HG02623 (cell line): ENCODE measurements around the gene MLLT10.

Source experiments
- ATAC-seq: cut with Tn5 transposase; IDR thresholded peaks from one replicate; pipeline ENCODE4 v1.9.1; 2021; ENCODE audit warnings: moderate library complexity; ENCODE audit not compliant: unreplicated experiment

The MLLT10 gene

GRCh38 chr10:21516242-21517131 lies 17.5 kb upstream of the MLLT10 start:
- peak; percentile 64 for ATAC-seq

DNA sequence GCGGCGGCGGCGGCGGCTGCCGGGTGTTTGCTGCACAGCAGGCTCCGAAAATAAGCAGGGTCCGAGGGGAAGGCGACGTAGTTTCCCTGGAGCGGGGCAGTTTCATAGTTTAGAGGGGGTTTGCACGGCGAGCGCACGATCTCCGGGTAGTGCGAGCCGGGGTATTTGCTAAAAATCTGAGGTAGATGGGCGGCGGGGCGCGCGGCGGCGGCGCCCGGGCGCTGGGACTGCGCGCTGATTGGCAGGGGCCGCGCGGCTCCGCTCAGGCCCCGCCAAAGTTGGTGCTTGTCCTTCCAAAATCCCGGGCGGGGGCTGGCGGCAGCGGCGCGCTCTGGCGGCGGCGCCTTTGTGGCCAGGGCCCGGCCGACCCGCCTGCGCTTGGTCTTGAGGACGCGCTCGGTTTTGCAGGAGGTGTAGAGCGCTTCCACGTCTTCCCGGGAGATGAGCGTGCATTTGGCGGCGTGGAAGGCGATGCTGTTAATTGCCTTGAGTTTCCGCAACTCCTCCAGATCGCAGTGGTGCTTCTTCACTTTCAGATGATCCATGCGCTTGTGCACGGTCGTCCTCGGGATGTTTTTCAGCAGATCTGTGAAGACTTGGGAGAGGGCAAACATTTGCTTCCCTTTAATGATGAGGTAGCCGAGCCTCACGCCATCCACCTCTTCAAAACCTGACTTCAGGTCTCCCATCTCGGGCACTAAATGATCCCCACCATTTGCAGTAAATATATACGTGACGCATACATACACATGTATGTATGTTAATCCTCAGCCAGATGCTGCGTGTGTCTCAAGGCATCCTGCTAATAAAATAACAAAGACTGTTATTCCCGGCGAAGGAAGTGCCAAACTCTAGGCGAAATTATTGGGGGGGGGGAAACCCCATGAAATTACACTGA lies 16.6 kb upstream of the MLLT10 start:
- ATAC-seq: peak; percentile 47

- ATAC-seq: no peak
Measured at GRCh38 chr10:21518149-21518640, 15.8 kb upstream of the MLLT10 start.

DNA sequence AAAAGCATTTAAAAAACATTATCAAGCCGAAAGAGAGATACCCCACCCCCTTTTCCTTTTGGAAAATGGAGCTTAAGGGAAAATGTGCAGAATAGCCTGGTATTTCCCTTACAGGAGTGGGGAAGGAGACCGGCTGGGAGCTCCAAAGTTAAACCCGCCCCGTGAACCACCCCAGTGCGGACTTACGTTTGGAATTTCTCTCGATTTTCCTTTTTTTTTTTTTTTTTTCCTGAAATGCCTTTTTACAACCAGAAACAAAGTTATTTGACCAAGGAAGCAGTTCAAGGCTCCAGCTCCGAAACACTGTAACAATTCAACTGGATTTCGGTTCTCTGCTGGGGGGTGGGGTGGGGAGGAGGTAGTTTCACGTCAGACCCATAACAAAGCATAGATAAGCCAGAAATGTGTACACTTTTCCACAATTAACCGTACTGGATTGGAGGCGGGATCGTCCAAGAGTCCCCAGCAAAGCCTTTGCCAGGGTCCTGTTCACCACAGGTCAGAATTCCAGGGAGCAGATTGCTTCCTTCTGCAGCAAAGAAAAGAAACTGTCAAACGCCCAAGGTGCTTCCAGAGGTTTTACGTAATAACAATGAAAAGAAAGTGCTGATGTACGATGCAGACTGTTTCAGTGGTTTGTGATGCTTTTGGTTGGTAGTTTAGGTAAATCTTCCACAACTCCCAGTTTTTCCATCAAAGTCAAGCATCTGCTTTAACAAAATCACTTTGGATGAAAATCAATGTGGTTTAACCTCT lies 15.2 kb upstream of the MLLT10 start:
- no peak for ATAC-seq

GRCh38 chr10:21519397-21519933 lies 14.6 kb upstream of the MLLT10 start:
- no peak for ATAC-seq

GRCh38 chr10:21519941-21520436 lies 14.0 kb upstream of the MLLT10 start:
- ATAC-seq: no peak

GRCh38 chr10:21520509-21520908 lies 13.5 kb upstream of the MLLT10 start:
- no peak for ATAC-seq

DNA sequence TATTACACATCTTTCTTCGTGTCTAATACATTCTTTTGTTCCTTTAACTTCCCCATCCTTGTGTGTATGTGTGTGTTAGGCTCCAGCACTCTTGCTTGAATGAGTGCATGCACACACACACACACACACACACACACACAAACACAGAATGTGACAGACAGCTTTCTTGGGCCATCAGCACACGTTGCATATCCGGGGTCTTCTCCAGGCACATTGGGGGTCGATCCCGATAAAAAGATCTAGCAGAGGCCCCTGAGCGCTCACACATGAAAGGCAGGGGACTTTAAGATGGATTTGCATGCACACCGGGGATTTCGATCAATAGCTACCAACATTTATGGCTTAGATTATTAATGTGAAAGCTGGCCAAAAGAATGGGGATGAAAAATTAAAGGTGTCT lies 13.1 kb upstream of the MLLT10 start:
- no peak for ATAC-seq

- no peak for ATAC-seq
Measured at GRCh38 chr10:21521751-21522533, 12.1 kb upstream of the MLLT10 start.

DNA sequence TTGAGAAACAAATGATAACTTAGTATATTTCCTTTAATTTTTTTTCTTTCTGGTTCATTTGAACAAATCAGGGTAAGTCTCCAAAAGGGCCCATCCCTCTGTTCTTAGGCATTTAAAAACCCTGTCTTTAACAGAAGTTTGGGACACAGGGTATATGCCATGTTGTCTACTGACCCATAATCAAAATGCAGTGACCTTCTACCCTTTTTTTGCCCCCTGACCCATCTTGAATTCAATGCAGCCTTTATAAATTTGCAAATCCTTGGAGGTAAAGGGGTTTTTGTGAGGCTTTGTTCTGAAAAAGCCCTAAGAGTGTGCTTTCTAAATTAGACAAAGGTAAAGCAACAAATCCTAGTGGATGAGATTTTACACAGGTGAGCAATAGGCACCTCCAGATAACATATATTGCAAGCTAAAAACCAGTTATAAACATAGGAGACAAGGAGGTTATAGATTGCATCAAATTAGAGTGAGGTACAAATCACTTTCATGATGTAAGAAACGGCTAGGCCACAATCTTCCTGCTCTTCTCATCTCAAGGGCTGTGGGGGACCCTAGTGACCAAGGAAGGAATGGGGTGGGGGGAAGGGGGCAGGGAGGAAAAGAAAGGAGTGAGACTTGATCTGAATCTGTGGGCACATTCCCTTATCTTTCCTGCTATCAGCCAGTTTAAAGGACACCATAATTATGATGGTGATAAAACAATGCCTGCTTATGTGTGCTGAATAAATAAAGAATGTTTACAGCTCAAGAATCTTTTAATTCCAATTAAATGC lies 11.2 kb upstream of the MLLT10 start:
- no peak for ATAC-seq

GRCh38 chr10:21523557-21524008 lies 10.4 kb upstream of the MLLT10 start:
- ATAC-seq: no peak

- no peak for ATAC-seq
Measured at GRCh38 chr10:21524131-21524525, 9.9 kb upstream of the MLLT10 start.

- ATAC-seq: no peak
Measured at GRCh38 chr10:21524526-21525366, 9.3 kb upstream of the MLLT10 start.

DNA sequence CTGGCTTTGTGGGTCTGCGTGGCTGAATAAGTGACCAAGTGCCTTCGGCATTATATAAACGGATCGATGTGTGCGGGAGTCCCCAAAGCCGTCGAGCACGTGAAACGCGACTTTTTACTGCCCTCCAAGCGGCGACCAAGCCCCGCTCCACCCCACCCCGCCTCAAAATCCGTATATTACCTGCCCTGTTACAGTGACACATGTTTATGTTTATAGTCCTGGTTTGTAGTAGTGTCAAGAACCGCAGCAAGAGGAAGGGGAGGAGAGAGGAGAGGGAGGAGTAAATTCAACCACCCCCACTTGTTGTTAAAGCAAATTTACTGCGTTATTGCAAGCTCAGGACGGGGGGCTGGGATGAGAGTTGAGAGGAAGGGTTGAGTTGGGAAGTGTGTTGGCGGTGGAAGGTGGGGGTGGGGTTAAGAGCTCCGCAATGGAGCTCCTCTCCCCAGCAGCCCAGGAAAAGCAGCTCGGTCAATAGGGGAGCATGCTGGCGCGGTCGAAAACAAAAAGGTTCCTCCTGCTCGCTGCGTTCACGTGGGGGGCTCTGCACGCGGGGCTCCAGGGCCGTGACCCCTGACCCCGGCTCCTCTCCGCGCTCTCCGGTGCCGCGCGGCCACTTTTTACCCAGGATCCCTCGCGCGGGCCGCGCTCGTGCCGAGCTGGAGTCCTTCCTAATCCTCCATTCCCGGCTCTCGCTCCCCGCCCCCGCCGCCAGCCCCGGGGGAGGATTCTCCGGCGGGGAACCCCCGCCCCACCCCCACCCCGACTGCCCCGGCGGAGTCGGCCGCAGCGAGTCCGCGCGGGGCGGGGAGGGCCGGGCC lies 8.5 kb upstream of the MLLT10 start, which contains the start of gene SKIDA1:
Gene SKIDA1 (minus strand): TSS at position 316 of the 821 bp plus-strand sequence. CDS start 7,860 bp downstream, outside the sequence.
- ATAC-seq: peak; percentile 55

DNA sequence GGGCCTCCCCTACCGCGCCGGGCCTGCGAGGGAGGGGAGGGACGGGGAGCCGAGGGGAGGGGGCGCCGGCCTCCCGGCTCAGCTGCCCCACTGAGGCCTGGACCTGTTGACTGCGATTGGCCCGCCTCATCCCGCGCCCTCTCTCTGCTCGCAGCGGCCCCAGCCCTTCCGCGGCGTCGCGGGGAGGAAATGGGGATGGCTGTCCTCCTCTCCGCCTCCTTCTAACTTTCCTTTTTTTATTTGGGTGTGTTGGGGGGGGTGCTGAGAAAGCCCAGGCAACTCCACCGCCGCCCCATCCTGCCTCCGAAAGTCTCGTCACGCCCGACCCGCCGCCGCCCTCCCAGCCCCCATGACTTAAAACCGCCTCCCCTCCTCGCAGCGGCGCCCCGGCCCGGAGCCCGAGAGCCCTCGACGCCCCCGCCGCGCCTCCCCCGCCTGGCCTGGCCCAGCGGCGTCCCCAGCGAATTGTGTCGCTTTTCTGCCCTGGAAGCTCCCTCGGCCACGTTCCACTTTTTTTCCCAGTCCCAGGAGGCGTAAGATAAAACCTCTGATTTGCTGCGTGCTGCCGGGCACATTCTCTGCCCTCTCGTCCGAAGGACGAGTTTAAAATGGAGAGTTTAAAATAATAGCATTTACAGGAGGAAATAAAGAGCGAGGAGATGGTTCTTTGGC lies 7.7 kb upstream of the MLLT10 start:
- ATAC-seq: no peak

DNA sequence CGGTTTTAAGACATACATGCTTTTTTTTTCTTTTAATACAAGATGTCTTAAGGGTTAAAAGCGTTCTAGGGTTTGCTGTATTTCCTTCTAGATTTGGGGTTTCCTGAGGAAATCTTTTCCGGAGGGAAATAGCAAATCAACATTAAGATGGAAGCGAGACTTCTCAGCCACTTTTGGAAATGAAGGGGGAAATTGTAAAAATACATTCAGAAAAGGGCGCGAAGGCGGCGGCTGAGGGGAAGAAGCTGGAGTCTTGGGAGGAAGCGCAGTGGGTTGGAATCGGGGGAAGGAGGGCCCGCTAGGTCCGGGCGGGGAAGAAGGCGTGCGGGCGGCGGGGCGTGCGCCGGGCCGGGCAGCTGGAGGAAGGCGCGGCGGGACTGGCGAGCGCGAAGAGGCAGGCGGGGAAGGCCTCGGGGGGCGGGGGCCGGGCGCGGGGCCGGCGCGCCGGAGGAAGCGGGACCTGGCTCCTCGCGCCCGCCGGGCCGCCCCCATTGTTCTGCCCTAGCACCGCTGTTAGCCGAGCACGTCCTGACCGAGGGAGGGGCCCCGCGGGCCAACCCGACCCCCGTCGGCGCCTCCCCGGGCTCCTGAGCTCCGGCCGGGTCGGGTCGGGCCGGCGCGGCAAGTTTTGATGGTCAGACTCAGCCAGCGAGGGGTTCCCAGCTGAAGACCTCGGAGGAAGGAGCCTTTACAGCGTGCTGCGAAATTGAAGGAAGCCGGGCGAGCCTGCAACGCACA lies 7.0 kb upstream of the MLLT10 start:
- peak; percentile 26 for ATAC-seq
